A549 (cell line): ENCODE measurements around the gene RAP2A. TPM values are rescaled to one million over a fixed set of nuclear protein-coding genes. Genes with fewer than 3 reads are reported as not detected.

Source experiments
- ATAC-seq, 2 experiments: fragments of 200-7000 bp in 1 of 2; fragments of >200 bp in 1 of 2; cut with Nextera tagmentation in 1 of 2; cut with Tn5 transposase in 1 of 2; 3 replicates each; pipeline versions ENCODE4 v1.8.0 to v1.9.1; 2018 to 2020; ENCODE audit warnings: mild to moderate bottlenecking in 1 of 2, moderate library complexity in 1 of 2
- CTCF ChIA-PET: fragments of 300-600 bp; sonication (Branson Sonifier 250); formaldehyde crosslinking; extraction: SDS; loops from one replicate; lab custom pipeline; 2021; ENCODE audit warnings: antibody characterized with exemption, inconsistent platforms; lab: Yijun Ruan, JAX
- POLR2A ChIA-PET: fragments of 350-600 bp; formaldehyde crosslinking; extraction: SDS; loops from one replicate; lab custom pipeline; 2021; ENCODE audit warnings: antibody characterized with exemption, inconsistent platforms; lab: Yijun Ruan, JAX
- DNase-seq, 2 experiments: peaks; one replicate each; pipeline versions ENCODE4 v3.0.0 to v3.0.0-alpha.2; 2011 to 2016; ENCODE audit warnings: low read depth in 1 of 2, low spot score in 1 of 2
- FAIRE-seq: peaks from 2 replicates; lab custom pipeline; 2011; peaks lifted over from hg19 to GRCh38; lab: Jason Lieb, UNC
- H3K27ac ChIP-seq, 2 experiments: fragments of >200 bp; sonication (Bioruptor Twin); formaldehyde crosslinking; 3 replicates each; pipeline ENCODE4 v1.5.1; 2016 to 2017
- H3K4me1 ChIP-seq: fragments of >200 bp; sonication (Bioruptor Twin); formaldehyde crosslinking; 3 replicates; pipeline ENCODE4 v1.6.1; 2016
- H3K4me2 ChIP-seq: fragments of >200 bp; sonication (Bioruptor Twin); formaldehyde crosslinking; 3 replicates; pipeline ENCODE4 v1.6.1; 2016
- H3K4me3 ChIP-seq: fragments of >200 bp; sonication (Bioruptor Twin); formaldehyde crosslinking; 3 replicates; pipeline ENCODE4 v1.5.1; 2016
- H3K9me3 ChIP-seq: fragments of >200 bp; sonication (Bioruptor Twin); formaldehyde crosslinking; 3 replicates; pipeline ENCODE4 v1.6.1; 2016
- EHF ChIP-seq: fragments of 250-450 bp; sonication (Bioruptor Pico); IDR thresholded peaks from 2 replicates; pipeline ENCODE4 v1.5.0; 2020; ENCODE audit warnings: mild to moderate bottlenecking
- EHMT2 ChIP-seq: fragments of 200-600 bp; sonication (generic); IDR thresholded peaks from 2 replicates; pipeline ENCODE4 v1.6.1; 2016; ENCODE audit warnings: antibody characterized with exemption, low read depth, mild to moderate bottlenecking, moderate library complexity
- ESRRA ChIP-seq: fragments of 150-350 bp; IDR thresholded peaks from 2 replicates; pipeline ENCODE4 v1.6.1; 2014; ENCODE audit warnings: mild to moderate bottlenecking, low read length, borderline replicate concordance
- HDAC2 ChIP-seq: fragments of 200-600 bp; sonication (generic); IDR thresholded peaks from 2 replicates; pipeline ENCODE4 v1.6.1; 2016
- KDM5A ChIP-seq: fragments of 200-600 bp; sonication (generic); IDR thresholded peaks from 2 replicates; pipeline ENCODE4 v1.6.1; 2016; ENCODE audit warnings: antibody characterized with exemption, mild to moderate bottlenecking
- MAFK ChIP-seq: fragments of 450-650 bp; IDR thresholded peaks from 2 replicates; pipeline ENCODE4 v1.6.1; 2014; ENCODE audit not compliant: partially characterized antibody
- RAD21 ChIP-seq, 2 experiments: fragments of >200 bp in 1 of 2; sonication (Bioruptor Twin) in 1 of 2; formaldehyde crosslinking in 1 of 2; IDR thresholded peaks in 1 of 2; conservative IDR thresholded peaks in 1 of 2; 2 replicates in 1 of 2; 3 replicates in 1 of 2; pipeline ENCODE4 v1.6.1; 2012 to 2018; ENCODE audit warnings: inconsistent platforms in 1 of 2
- TFCP2L1 ChIP-seq: fragments of 250-450 bp; sonication (Bioruptor Pico); IDR thresholded peaks from 2 replicates; pipeline ENCODE4 v1.5.0; 2021; ENCODE audit warnings: mild to moderate bottlenecking
- TP53 ChIP-seq: fragments of 250-450 bp; sonication (Bioruptor Pico); IDR thresholded peaks from 2 replicates; pipeline ENCODE4 v1.5.0; 2021; ENCODE audit warnings: mild to moderate bottlenecking, moderate library complexity
- ZC3H11A ChIP-seq: fragments of 450-650 bp; IDR thresholded peaks from 2 replicates; pipeline ENCODE4 v1.6.1; 2014; ENCODE audit warnings: antibody characterized with exemption, mild to moderate bottlenecking
- ZFP36 ChIP-seq: fragments of 450-650 bp; IDR thresholded peaks from 2 replicates; pipeline ENCODE4 v1.6.1; 2014; ENCODE audit warnings: borderline replicate concordance; ENCODE audit not compliant: partially characterized antibody
- ZNF302 ChIP-seq: fragments of 250-450 bp; sonication (Bioruptor Pico); IDR thresholded peaks from 2 replicates; pipeline ENCODE4 v1.9.0; 2021; ENCODE audit warnings: inconsistent platforms, mild to moderate bottlenecking, moderate library complexity
- ZSCAN20 ChIP-seq: fragments of 250-450 bp; sonication (Bioruptor Pico); IDR thresholded peaks from 2 replicates; pipeline ENCODE4 v1.8.0; 2022; ENCODE audit warnings: mild to moderate bottlenecking, moderate library complexity
- WGBS: methylation state at CpG from one replicate; pipeline ENCODE4 v1.1.6; 2017; ENCODE audit errors: missing lambda C conversion rate; 5-methylcytosine and 5-hydroxymethylcytosine counted together
- polyA plus RNA-seq, 4 experiments: library from polyadenylated mRNA; depleted of rRNA in 3 of 4; stranded (reverse); fragments of >200 nt; fragmentation: RNase III in 1 of 4; extraction: RNeasy Plus Mini Kit Qiagen cat#74134 plus additional on column Dnase treatment in 1 of 4; gene quantifications; 2 replicates in 3 of 4; 3 replicates in 1 of 4; pipeline ENCODE4 v1.2.3, GENCODE V29; 2011 to 2017
- TF ChIP-seq, protein P1 (sequence below): fragments of 250-450 bp; sonication (Bioruptor Pico); IDR thresholded peaks from 2 replicates; pipeline ENCODE4 v1.5.0; 2020; ENCODE audit warnings: low read depth, mild to moderate bottlenecking, moderate library complexity
- TF ChIP-seq, protein P2 (sequence below): fragments of 200-600 bp; sonication (generic); IDR thresholded peaks from 2 replicates; pipeline ENCODE4 v1.6.1; 2016; ENCODE audit warnings: antibody characterized with exemption, mild to moderate bottlenecking, moderate library complexity
- TF ChIP-seq, protein P3 (sequence below): fragments of 450-650 bp; IDR thresholded peaks from 2 replicates; pipeline ENCODE4 v1.6.1; 2014; ENCODE audit warnings: antibody characterized with exemption
- TF ChIP-seq, protein P4 (sequence below): fragments of >200 bp; sonication (Bioruptor Twin); formaldehyde crosslinking; IDR thresholded peaks from 3 replicates; pipeline ENCODE4 v1.6.1; 2016

RAP2A gene
- polyA plus RNA-seq, 2 of the 4 experiments (the other 2 are of a cell fraction) = 8.7 to 10.9 TPM

DNA sequence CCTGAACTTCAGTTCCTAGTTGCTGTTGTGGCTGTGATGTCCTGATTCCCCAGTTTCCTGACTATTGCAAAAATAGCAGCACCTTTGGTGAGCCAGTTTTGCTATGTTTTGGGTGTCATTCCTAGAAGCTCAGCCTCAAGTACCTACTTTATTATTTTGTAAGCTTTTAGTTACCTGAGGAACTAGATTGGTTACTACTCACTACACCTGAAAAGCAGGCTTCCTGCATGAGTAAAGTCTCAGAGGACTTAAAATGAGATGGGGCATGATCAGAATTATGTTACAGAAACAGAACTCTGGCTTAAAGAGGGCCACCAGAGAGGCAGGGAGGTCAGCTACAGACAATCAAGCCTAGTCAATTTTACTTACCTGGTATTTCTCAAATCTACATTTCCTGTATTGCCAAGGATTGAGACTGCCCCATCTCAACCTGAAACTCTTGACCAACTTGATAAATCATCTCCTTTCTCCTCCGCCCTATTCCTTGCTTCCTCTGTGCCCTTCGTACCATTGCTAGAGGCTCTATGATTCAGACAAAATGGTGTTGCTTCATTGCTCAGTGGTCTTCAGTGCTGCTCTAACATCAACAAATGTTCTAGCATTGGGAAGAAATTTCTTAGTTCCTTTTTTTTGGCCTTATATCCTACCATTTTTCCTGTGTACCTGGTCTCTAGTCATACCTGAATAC lies 58.9 kb downstream of the RAP2A start:
- Histone ChIP-seq H3K9me3 (no peaks in the 10 kb centered on the region), H3K4me1 (no peaks in the 10 kb centered on the region), H3K4me2 (no peak overlapping the region), H3K4me3 (no peak overlapping the region), H3K27ac (no peak overlapping the region)
- POLR2A ChIA-PET = no interaction called here
- CTCF ChIA-PET = no interaction called here
- FAIRE-seq (no peak), DNase-seq (no peak), ATAC-seq (no peak)
- 83% methylated on average over 2 of the region's 2 CpGs for WGBS
- TF ChIP-seq, protein P1, sequence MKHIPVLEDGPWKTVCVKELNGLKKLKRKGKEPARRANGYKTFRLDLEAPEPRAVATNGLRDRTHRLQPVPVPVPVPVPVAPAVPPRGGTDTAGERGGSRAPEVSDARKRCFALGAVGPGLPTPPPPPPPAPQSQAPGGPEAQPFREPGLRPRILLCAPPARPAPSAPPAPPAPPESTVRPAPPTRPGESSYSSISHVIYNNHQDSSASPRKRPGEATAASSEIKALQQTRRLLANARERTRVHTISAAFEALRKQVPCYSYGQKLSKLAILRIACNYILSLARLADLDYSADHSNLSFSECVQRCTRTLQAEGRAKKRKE (CRISPR knock-in tag) = no peak
- TF ChIP-seq, protein P2, sequence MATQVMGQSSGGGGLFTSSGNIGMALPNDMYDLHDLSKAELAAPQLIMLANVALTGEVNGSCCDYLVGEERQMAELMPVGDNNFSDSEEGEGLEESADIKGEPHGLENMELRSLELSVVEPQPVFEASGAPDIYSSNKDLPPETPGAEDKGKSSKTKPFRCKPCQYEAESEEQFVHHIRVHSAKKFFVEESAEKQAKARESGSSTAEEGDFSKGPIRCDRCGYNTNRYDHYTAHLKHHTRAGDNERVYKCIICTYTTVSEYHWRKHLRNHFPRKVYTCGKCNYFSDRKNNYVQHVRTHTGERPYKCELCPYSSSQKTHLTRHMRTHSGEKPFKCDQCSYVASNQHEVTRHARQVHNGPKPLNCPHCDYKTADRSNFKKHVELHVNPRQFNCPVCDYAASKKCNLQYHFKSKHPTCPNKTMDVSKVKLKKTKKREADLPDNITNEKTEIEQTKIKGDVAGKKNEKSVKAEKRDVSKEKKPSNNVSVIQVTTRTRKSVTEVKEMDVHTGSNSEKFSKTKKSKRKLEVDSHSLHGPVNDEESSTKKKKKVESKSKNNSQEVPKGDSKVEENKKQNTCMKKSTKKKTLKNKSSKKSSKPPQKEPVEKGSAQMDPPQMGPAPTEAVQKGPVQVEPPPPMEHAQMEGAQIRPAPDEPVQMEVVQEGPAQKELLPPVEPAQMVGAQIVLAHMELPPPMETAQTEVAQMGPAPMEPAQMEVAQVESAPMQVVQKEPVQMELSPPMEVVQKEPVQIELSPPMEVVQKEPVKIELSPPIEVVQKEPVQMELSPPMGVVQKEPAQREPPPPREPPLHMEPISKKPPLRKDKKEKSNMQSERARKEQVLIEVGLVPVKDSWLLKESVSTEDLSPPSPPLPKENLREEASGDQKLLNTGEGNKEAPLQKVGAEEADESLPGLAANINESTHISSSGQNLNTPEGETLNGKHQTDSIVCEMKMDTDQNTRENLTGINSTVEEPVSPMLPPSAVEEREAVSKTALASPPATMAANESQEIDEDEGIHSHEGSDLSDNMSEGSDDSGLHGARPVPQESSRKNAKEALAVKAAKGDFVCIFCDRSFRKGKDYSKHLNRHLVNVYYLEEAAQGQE = no peak
- TF ChIP-seq ZSCAN20 (CRISPR knock-in tag) = no peak
- no peak for TF ChIP-seq TFCP2L1 (CRISPR knock-in tag)
- TF ChIP-seq EHMT2 = no peak
- no peak for TF ChIP-seq ZC3H11A
- TF ChIP-seq RAD21 (conservative IDR thresholded peaks at IDR 0.05 in 1 of 2, IDR thresholded peaks at IDR 0.05 in 1 of 2) = no peak
- TF ChIP-seq ZFP36 = no peak
- TF ChIP-seq, protein P3, sequence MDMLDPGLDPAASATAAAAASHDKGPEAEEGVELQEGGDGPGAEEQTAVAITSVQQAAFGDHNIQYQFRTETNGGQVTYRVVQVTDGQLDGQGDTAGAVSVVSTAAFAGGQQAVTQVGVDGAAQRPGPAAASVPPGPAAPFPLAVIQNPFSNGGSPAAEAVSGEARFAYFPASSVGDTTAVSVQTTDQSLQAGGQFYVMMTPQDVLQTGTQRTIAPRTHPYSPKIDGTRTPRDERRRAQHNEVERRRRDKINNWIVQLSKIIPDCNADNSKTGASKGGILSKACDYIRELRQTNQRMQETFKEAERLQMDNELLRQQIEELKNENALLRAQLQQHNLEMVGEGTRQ = no peak
- TF ChIP-seq TP53 (CRISPR knock-in tag) = no peak
- no peak for TF ChIP-seq EHF (CRISPR knock-in tag)
- TF ChIP-seq KDM5A = no peak
- no peak for TF ChIP-seq HDAC2

DNA sequence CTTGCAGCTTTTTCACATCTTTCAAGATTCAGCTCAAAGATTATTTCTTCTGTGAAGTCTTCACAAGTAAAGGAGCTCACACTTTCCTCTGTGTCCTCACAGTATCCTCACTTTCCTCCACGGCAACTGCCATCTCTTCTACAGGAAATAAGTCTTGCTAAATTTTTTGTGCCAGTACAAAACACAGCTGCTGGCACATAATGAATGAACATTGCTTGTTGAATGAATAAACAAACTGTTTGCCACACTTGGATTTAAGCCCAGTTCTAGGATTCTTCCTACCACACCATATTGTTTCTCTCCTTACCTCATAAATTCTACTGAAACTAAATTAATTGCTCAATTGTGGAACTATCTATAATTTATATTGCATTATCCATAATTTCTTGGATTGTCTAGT lies 59.5 kb downstream of the RAP2A start:
- ChIA-PET CTCF (no interaction called here), POLR2A (no interaction called here)
- FAIRE-seq = no peak
- 30% methylated on average over 1 of the region's 1 CpG for WGBS
- Histone ChIP-seq H3K9me3 (no peaks in the 10 kb centered on the region), H3K27ac (no peak overlapping the region), H3K4me3 (no peak overlapping the region), H3K4me2 (no peak overlapping the region), H3K4me1 (no peaks in the 10 kb centered on the region)
- TF ChIP-seq RAD21 (conservative IDR thresholded peaks at IDR 0.05 in 1 of 2, IDR thresholded peaks at IDR 0.05 in 1 of 2) = no peak
- TF ChIP-seq ZNF302 = no peak
- TF ChIP-seq ZSCAN20 (CRISPR knock-in tag) = no peak
- ATAC-seq = no peak
- DNase-seq = no peak

DNA sequence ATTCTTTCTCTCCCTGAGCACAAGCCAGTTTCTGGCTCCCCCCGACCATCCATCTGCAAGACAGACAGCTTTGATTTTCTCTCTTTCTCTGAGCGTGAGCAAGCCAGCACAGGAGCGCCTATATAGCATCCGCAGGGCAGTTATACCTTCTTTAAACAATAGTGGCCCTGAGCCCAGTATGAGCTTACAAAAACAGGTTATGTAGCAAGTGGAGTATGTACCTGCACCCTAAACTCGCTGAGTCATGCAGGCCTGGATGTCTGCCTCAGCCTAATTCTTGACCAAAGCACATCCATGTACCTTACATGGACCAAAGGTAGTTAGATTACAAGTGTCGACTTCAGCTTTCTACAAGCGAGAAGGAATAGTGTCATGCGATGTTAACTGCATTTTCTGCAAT lies 61.7 kb downstream of the RAP2A start:
- ChIA-PET POLR2A (no interaction called here), CTCF (no interaction called here)
- no peak for ATAC-seq

More for the DNA sequence above, 61.7 kb downstream of the RAP2A start:
- H3K27ac ChIP-seq = no peak overlapping the region
- H3K9me3 ChIP-seq = no peaks in the 10 kb centered on the region
- FAIRE-seq (no peak), DNase-seq (no peak)
- H3K4me3 ChIP-seq = no peak overlapping the region
- H3K4me1 ChIP-seq = no peaks in the 10 kb centered on the region
- TF ChIP-seq ZC3H11A (no peak), ZFP36 (no peak), ESRRA (no peak), MAFK (peak; percentile 41)
- TF ChIP-seq, protein P4, sequence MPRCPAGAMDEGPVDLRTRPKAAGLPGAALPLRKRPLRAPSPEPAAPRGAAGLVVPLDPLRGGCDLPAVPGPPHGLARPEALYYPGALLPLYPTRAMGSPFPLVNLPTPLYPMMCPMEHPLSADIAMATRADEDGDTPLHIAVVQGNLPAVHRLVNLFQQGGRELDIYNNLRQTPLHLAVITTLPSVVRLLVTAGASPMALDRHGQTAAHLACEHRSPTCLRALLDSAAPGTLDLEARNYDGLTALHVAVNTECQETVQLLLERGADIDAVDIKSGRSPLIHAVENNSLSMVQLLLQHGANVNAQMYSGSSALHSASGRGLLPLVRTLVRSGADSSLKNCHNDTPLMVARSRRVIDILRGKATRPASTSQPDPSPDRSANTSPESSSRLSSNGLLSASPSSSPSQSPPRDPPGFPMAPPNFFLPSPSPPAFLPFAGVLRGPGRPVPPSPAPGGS = no peak
- no peak overlapping the region for H3K4me2 ChIP-seq
- WGBS = 68% methylated on average over 8 of the region's 8 CpGs
